Raji (cell line): ENCODE measurements around the gene REN.

Experiments used
- POLR2A ChIP-seq: IDR thresholded peaks from 2 replicates; pipeline ENCODE4 v1.6.1; 2011; ENCODE audit warnings: low read depth, low read length, control low read depth; ENCODE audit not compliant: insufficient read depth

REN gene

GRCh38 chr1:204166219-204166618 is at the start of gene REN:
Gene REN (minus strand): TSS chr1:204166337. CDS start chr1:204166293, 44 bp downstream.
- TF ChIP-seq POLR2A = no peak

- no peak for TF ChIP-seq POLR2A
Observed at GRCh38 chr1:204213668-204214662, 47.8 kb upstream of the REN start, which contains the start of gene GOLT1A. Gene GOLT1A (minus strand): TSS chr1:204213988. CDS start chr1:204213906, 82 bp downstream.

GRCh38 chr1:204212715-204213114 is 46.6 kb upstream of the REN start:
- no peak for TF ChIP-seq POLR2A

GRCh38 chr1:204211046-204211445 is 44.9 kb upstream of the REN start:
- no peak for TF ChIP-seq POLR2A

GRCh38 chr1:204207136-204207616 is 41.0 kb upstream of the REN start:
- no peak for TF ChIP-seq POLR2A

GRCh38 chr1:204206121-204206520 is 40.0 kb upstream of the REN start:
- no peak for TF ChIP-seq POLR2A

- no peak for TF ChIP-seq POLR2A
Observed at GRCh38 chr1:204205486-204205885, 39.3 kb upstream of the REN start.

GRCh38 chr1:204204944-204205343 is 38.8 kb upstream of the REN start:
- no peak for TF ChIP-seq POLR2A

- no peak for TF ChIP-seq POLR2A
Observed at GRCh38 chr1:204203206-204203767, 37.1 kb upstream of the REN start.

- no peak for TF ChIP-seq POLR2A
Observed at GRCh38 chr1:204202481-204202880, 36.3 kb upstream of the REN start.

GRCh38 chr1:204201348-204202040 is 35.4 kb upstream of the REN start:
- no peak for TF ChIP-seq POLR2A

- TF ChIP-seq POLR2A = no peak
Observed at GRCh38 chr1:204199579-204199978, 33.4 kb upstream of the REN start.

GRCh38 chr1:204198348-204199340 is 32.5 kb upstream of the REN start:
- no peak for TF ChIP-seq POLR2A

GRCh38 chr1:204197068-204197467 is 30.9 kb upstream of the REN start:
- TF ChIP-seq POLR2A = no peak
